ENCODE results near the gene AGBL1. TPM values are rescaled to one million over a fixed set of nuclear protein-coding genes. Genes with fewer than 3 reads are reported as not detected.

The AGBL1 gene
- total RNA-seq, 1 donor from 2014 or later, result not detected

DNA sequence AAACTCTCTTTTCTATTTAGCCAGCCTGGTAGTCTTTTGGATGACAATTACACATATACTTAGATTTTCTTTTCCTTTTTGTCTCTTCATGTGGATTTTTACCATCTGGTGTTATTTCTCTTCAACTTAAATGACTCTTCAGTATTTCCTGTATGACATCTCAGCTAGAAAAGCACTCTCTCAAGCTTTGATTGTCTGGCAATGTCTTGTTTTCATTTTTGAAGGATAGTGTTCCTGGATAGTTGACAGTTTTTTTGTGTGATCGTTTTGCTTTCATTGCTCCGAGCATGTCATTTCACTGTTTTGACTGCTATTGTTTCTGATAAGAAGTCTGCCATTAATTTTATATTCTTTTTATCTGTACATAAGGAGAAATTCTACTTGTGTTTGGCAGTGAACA lies 766.4 kb downstream of the AGBL1 start:
- no peaks in the 10 kb centered on the region for H3K27me3 Mint-ChIP-seq (ENCODE audit: unreplicated experiment)
- TF ChIP-seq CTCF (IDR thresholded peaks at IDR 0.05), result no peak
- DNase-seq (ENCODE audit: extremely low spot score, unreplicated experiment), result no peak
- no peaks in the 10 kb centered on the region for H3K4me1 Mint-ChIP-seq (ENCODE audit: unreplicated experiment)
- no peak overlapping the region for H3K27ac Mint-ChIP-seq (ENCODE audit: unreplicated experiment)
- H3K4me3 Mint-ChIP-seq (ENCODE audit: unreplicated experiment), result no peak overlapping the region
- peaks cover 31% of the 10 kb centered on the region for H3K9me3 Mint-ChIP-seq (ENCODE audit: unreplicated experiment)
- no peaks in the 10 kb centered on the region for H3K36me3 Mint-ChIP-seq (ENCODE audit: unreplicated experiment)

GRCh38 chr15:86849136-86849535 lies 769.5 kb downstream of the AGBL1 start:
- H3K4me3 Mint-ChIP-seq (ENCODE audit: unreplicated experiment), result no peak overlapping the region
- no peaks in the 10 kb centered on the region for H3K36me3 Mint-ChIP-seq (ENCODE audit: unreplicated experiment)
- DNase-seq (ENCODE audit: extremely low spot score, unreplicated experiment), result no peak
- TF ChIP-seq CTCF (IDR thresholded peaks at IDR 0.05), result no peak
- H3K4me1 Mint-ChIP-seq (ENCODE audit: unreplicated experiment), result no peaks in the 10 kb centered on the region
- no peaks in the 10 kb centered on the region for H3K27me3 Mint-ChIP-seq (ENCODE audit: unreplicated experiment)
- H3K9me3 Mint-ChIP-seq (ENCODE audit: unreplicated experiment), result peaks cover 25% of the 10 kb centered on the region
- no peak overlapping the region for H3K27ac Mint-ChIP-seq (ENCODE audit: unreplicated experiment)

- H3K36me3 Mint-ChIP-seq (ENCODE audit: unreplicated experiment), result no peaks in the 10 kb centered on the region
- H3K27me3 Mint-ChIP-seq (ENCODE audit: unreplicated experiment), result no peaks in the 10 kb centered on the region
- TF ChIP-seq CTCF (IDR thresholded peaks at IDR 0.05), result no peak
- H3K9me3 Mint-ChIP-seq (ENCODE audit: unreplicated experiment), result peaks cover 25% of the 10 kb centered on the region
- H3K4me3 Mint-ChIP-seq (ENCODE audit: unreplicated experiment), result no peak overlapping the region
- no peak for DNase-seq (ENCODE audit: extremely low spot score, unreplicated experiment)
- no peak overlapping the region for H3K27ac Mint-ChIP-seq (ENCODE audit: unreplicated experiment)
- H3K4me1 Mint-ChIP-seq (ENCODE audit: unreplicated experiment), result no peaks in the 10 kb centered on the region
These were observed 770.1 kb downstream of the AGBL1 start for GRCh38 chr15:86849558-86850285.

- no peaks in the 10 kb centered on the region for H3K36me3 Mint-ChIP-seq (ENCODE audit: unreplicated experiment)
- H3K9me3 Mint-ChIP-seq (ENCODE audit: unreplicated experiment), result peaks cover 21% of the 10 kb centered on the region
- H3K4me3 Mint-ChIP-seq (ENCODE audit: unreplicated experiment), result no peak overlapping the region
- DNase-seq (ENCODE audit: extremely low spot score, unreplicated experiment), result no peak
- no peaks in the 10 kb centered on the region for H3K4me1 Mint-ChIP-seq (ENCODE audit: unreplicated experiment)
- no peak for TF ChIP-seq CTCF (IDR thresholded peaks at IDR 0.05)
- H3K27me3 Mint-ChIP-seq (ENCODE audit: unreplicated experiment), result no peaks in the 10 kb centered on the region
- no peak overlapping the region for H3K27ac Mint-ChIP-seq (ENCODE audit: unreplicated experiment)
These were observed 771.3 kb downstream of the AGBL1 start for GRCh38 chr15:86850939-86851338.

DNA sequence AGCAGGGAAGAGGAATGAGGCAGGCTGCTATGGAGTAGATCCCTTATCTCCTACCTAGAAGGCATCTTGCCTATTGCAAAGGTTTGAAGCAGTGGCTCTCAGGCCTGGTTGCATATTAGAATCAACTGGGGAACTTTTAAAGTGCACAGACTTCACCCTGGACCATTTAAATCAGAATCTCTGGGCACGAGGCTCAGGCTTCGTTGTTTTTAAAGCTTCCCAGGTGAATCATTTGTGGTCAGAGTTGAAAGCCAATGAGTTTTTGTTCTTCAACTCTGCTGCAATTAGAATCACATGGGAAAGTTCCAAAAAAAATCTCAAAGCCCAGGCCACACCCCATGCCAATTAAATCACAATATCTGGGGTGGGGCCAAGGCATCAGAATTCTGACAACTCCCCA lies 773.1 kb downstream of the AGBL1 start:
- Mint-ChIP-seq H3K27ac (ENCODE audit: unreplicated experiment) (no peak overlapping the region), H3K36me3 (ENCODE audit: unreplicated experiment) (no peaks in the 10 kb centered on the region), H3K9me3 (ENCODE audit: unreplicated experiment) (peaks cover 13% of the 10 kb centered on the region), H3K4me1 (ENCODE audit: unreplicated experiment) (no peaks in the 10 kb centered on the region), H3K27me3 (ENCODE audit: unreplicated experiment) (no peaks in the 10 kb centered on the region), H3K4me3 (ENCODE audit: unreplicated experiment) (no peak overlapping the region)
- DNase-seq (ENCODE audit: extremely low spot score, unreplicated experiment), result no peak
- TF ChIP-seq CTCF (IDR thresholded peaks at IDR 0.05), result no peak

Measured in osteocyte (in vitro differentiated cells).